Epithelial cell of esophagus (primary cell): ENCODE results near the gene RNF166.
"Not testable (repeated sequence)": the region's sequence is repeated elsewhere in the genome, so short reads cannot be mapped to it uniquely, and the experiment has no call there.

ENCODE experiments used
- DNase-seq: peaks from one replicate; pipeline ENCODE4 v3.0.0; 2010; ENCODE audit warnings: low read depth
- H3K4me3 ChIP-seq: 2 replicates; pipeline ENCODE4 v1.5.1; 2011; ENCODE audit warnings: mild to moderate bottlenecking, low read length, control low read depth
- CTCF ChIP-seq: IDR thresholded peaks from 2 replicates; pipeline ENCODE4 v1.5.1; 2011; ENCODE audit warnings: low read depth, mild to moderate bottlenecking, low read length, control low read depth, inconsistent platforms; ENCODE audit not compliant: insufficient read depth; ENCODE audit errors: missing control alignments

RNF166 gene

GRCh38 chr16:88677721-88678120, 28.5 kb downstream of the RNF166 start:
- H3K4me3 ChIP-seq = no peak overlapping the region
- TF ChIP-seq CTCF = no peak
- no peak for DNase-seq

- no peak for TF ChIP-seq CTCF
- DNase-seq = no peak
- H3K4me3 ChIP-seq = no peak overlapping the region
These were observed 29.5 kb downstream of the RNF166 start for GRCh38 chr16:88676502-88677242.

GRCh38 chr16:88673716-88674379, 32.4 kb downstream of the RNF166 start:
- H3K4me3 ChIP-seq = no peak overlapping the region
- no peak for DNase-seq
- no peak for TF ChIP-seq CTCF

- no peak overlapping the region for H3K4me3 ChIP-seq
- TF ChIP-seq CTCF = peak; percentile 48
- DNase-seq = peak; percentile 30
These were observed 33.4 kb downstream of the RNF166 start for GRCh38 chr16:88672776-88673175.

- H3K4me3 ChIP-seq = no peak overlapping the region
- TF ChIP-seq CTCF = no peak
- no peak for DNase-seq
These were observed 34.4 kb downstream of the RNF166 start for GRCh38 chr16:88671806-88672205.

- no peak for DNase-seq
- no peak for TF ChIP-seq CTCF
- H3K4me3 ChIP-seq = no peak overlapping the region
These were observed 36.2 kb downstream of the RNF166 start for GRCh38 chr16:88669980-88670379.

- H3K4me3 ChIP-seq, DNase-seq: not testable (repeated sequence)
These were observed 36.7 kb downstream of the RNF166 start for GRCh38 chr16:88669493-88669892.
